ENCODE results near the gene PNN.
"Not testable (repeated sequence)": the region's sequence is repeated elsewhere in the genome, so short reads cannot be mapped to it uniquely, and the experiment has no call there.

Gene PNN

GRCh38 chr14:39230416-39231035 is 55.5 kb downstream of the PNN start:
- no peak for FAIRE-seq

GRCh38 chr14:39231751-39232553 is 56.9 kb downstream of the PNN start:
- not testable (repeated sequence) for FAIRE-seq
